ENCODE results near the gene HLA-DRA.

HLA-DRA gene

GRCh38 chr6:32402812-32403211, 36.9 kb upstream of the HLA-DRA start:
- DNase-seq (ENCODE audit: insufficient read length, low spot score), result no peak
- FAIRE-seq, result no peak
- TF ChIP-seq CTCF (IDR thresholded peaks at IDR 0.05; ENCODE audit: insufficient read depth, missing control alignments), result no peak

GRCh38 chr6:32405656-32406055, 34.0 kb upstream of the HLA-DRA start:
- DNase-seq (ENCODE audit: insufficient read length, low spot score), result no peak
- TF ChIP-seq CTCF (IDR thresholded peaks at IDR 0.05; ENCODE audit: insufficient read depth, missing control alignments), result no peak
- no peak for FAIRE-seq

- no peak for TF ChIP-seq CTCF (IDR thresholded peaks at IDR 0.05; ENCODE audit: insufficient read depth, missing control alignments)
- FAIRE-seq (no peak), DNase-seq (ENCODE audit: insufficient read length, low spot score) (no peak)
Observed at GRCh38 chr6:32406197-32406596, 33.5 kb upstream of the HLA-DRA start.

GRCh38 chr6:32406857-32407256, 32.8 kb upstream of the HLA-DRA start, which contains the start of gene BTNL2:
Gene BTNL2 (minus strand): TSS chr6:32407181. CDS start chr6:32407123, 58 bp downstream.
- FAIRE-seq, result no peak
- no peak for TF ChIP-seq CTCF (IDR thresholded peaks at IDR 0.05; ENCODE audit: insufficient read depth, missing control alignments)
- DNase-seq (ENCODE audit: insufficient read length, low spot score), result no peak

- no peak for FAIRE-seq
- TF ChIP-seq CTCF (IDR thresholded peaks at IDR 0.05; ENCODE audit: insufficient read depth, missing control alignments), result no peak
- DNase-seq (ENCODE audit: insufficient read length, low spot score), result no peak
Observed at GRCh38 chr6:32410906-32411305, 28.8 kb upstream of the HLA-DRA start.

- FAIRE-seq, result no peak
- no peak for TF ChIP-seq CTCF (IDR thresholded peaks at IDR 0.05; ENCODE audit: insufficient read depth, missing control alignments)
- DNase-seq (ENCODE audit: insufficient read length, low spot score), result no peak
Observed at GRCh38 chr6:32411566-32412327, 27.9 kb upstream of the HLA-DRA start.

GRCh38 chr6:32413427-32414047, 26.1 kb upstream of the HLA-DRA start:
- DNase-seq (ENCODE audit: insufficient read length, low spot score) (peak; percentile 19), FAIRE-seq (no peak)
- peak; percentile 82 for TF ChIP-seq CTCF (IDR thresholded peaks at IDR 0.05; ENCODE audit: insufficient read depth, missing control alignments)

Measured in D721Med (cell line).